Mucosa of rectum (tissue), 2 donors: Measurements from ENCODE around the gene ABI2.
A peak's percentile ranks its signal among the peaks of the same experiment; 100 is the strongest.
"Not testable (repeated sequence)": the region's sequence is repeated elsewhere in the genome, so short reads cannot be mapped to it uniquely, and the experiment has no call there.

Source experiments
- H3K27ac ChIP-seq, 2 donors: one replicate each; pipeline ENCODE4 v1.7.0; 2013; ENCODE audit warnings: inconsistent platforms in 2 of 2, low read depth in 2 of 2, low read length in 2 of 2
- H3K27me3 ChIP-seq, 2 donors: one replicate each; pipeline ENCODE4 v1.7.0; 2013; ENCODE audit warnings: low read length in 2 of 2; ENCODE audit not compliant: control insufficient read depth in 2 of 2, insufficient read depth in 2 of 2
- H3K36me3 ChIP-seq, 2 donors: one replicate each; pipeline ENCODE4 v1.7.0; 2013; ENCODE audit warnings: low read length in 2 of 2; ENCODE audit not compliant: control insufficient read depth in 2 of 2, insufficient read depth in 2 of 2
- H3K4me1 ChIP-seq, 2 donors: one replicate each; pipeline ENCODE4 v1.7.0; 2013; ENCODE audit warnings: low read length in 2 of 2, mild to moderate bottlenecking in 1 of 2; ENCODE audit not compliant: control insufficient read depth in 2 of 2, insufficient read depth in 2 of 2
- H3K4me3 ChIP-seq, 2 donors: one replicate each; pipeline ENCODE4 v1.7.0; 2013; ENCODE audit warnings: low read length in 2 of 2
- H3K9ac ChIP-seq, 2 donors: one replicate each; pipeline ENCODE4 v1.7.0; 2013; ENCODE audit warnings: low read length in 2 of 2, low read depth in 1 of 2, mild to moderate bottlenecking in 1 of 2
- H3K9me3 ChIP-seq, 2 donors: one replicate each; pipeline ENCODE4 v1.7.0; 2013; ENCODE audit warnings: low read length in 2 of 2; ENCODE audit not compliant: control insufficient read depth in 2 of 2
- donor health status: healthy.
- donor health status: Normal muscosa, but diverticular disease.

The ABI2 gene

DNA sequence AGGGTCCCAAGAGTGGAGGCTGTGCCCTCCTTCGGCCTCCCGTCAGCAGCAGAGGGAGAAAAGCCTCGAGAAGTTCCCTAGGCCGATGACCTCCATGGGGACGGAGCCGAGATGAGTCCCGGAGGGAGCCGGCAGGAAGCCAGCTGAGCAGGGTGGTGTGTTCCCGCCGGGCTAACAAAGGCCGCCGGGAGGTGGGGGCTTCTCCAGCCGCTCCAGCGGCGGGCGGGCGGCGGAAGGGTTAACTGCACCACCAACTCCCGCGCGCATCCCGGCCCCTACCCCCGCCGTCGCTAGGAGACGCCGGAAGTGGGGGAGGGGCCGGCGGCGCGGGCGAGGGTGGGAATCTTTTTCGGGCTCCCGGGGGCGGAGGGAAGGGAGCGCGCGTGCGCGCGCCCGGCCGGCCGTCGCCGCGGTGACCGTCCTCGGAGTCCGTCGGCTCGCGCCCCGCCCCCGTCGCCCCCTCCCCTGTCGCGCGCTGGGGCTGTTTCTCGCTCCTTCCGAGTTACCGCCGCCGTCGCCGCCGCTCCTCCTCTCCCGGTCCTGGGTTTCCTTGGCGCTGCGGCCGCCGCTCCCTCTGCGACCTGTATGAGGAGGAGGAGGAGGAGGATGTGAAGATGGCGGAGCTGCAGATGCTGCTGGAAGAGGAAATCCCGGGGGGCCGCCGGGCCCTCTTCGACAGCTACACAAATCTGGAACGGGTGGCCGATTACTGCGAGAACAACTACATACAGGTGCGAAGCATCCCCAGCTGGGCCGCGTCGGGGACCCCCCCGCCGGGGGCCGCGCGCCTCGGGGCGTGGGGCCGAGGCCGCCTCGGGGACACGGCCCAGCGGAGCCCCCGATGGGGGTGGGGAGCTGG is at the start of gene ABI2:
Gene ABI2, plus strand, starts transcription at position 494 of the 859 bp plus-strand sequence. Its CDS starts 121 bp downstream, at position 615.
- Histone ChIP-seq H3K4me1 (peaks cover 0 to 10% of the 10 kb centered on the region in 2 donors), H3K27ac (peak within 1 kb of the TSS; percentile 75 to 76), H3K9ac (peak within 1 kb of the TSS; percentile 71 to 72), H3K9me3 (no peaks in the 10 kb centered on the region), H3K4me3 (peak within 1 kb of the TSS; percentile 86), H3K27me3 (no peaks in the 10 kb centered on the region), H3K36me3 (no peaks in the 10 kb centered on the region)

DNA sequence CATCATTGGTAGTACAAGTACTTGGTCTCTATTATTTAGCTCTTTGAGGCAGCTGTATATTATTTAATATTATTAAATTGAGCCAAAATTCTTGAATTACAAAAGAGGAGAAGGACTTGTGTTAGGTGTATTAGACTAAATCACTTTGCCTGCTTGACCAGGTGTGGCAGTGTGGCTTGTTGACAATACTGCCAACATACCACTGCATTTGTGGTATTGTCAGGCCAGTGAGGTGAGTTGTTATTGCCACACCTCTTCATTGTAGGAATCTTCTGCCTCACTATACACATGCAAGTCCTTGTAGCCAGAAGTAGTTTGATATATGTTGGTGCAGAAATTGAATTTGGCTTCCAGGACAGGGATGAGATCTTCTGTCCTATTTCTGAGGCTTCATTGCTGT is 48.9 kb upstream of the ABI2 start:
- no peaks in the 10 kb centered on the region for H3K27me3 ChIP-seq
- no peak overlapping the region for H3K4me3 ChIP-seq
- no peaks in the 10 kb centered on the region for H3K4me1 ChIP-seq
- H3K27ac ChIP-seq: no peak overlapping the region
- peaks cover 39 to 42% of the 10 kb centered on the region in 2 donors for H3K36me3 ChIP-seq
- no peak overlapping the region for H3K9ac ChIP-seq
- H3K9me3 ChIP-seq: no peaks in the 10 kb centered on the region

DNA sequence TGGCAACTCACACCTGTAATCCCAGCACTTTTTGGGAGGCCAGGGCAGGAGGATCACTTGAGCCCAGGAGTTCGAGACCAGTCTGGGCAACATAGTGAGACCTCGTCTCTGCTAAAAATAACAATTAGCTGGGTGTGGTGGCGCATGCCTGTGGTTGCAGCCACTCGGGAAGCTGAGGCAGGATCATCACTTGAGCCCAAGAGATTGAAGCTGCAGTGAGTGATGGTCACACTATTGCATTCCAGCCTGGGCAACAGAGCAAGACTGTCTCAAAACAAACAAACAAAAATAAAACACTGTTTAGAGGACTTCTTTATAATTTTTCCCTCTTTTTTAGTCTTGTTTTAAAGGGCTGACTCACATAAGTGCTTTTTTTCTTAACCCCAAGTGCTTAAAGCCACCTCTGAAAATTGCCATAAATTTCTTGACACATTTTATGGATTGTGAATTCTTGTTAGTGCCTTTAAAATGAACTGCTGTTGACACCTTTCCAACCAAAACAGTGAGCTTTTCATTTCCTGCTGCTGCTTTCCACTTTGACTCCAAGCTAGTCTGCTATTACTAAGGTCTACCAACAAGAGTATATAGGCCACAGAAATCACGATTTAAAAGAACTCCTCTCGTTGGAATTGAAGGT is 47.6 kb upstream of the ABI2 start:
- peaks cover 41 to 48% of the 10 kb centered on the region in 2 donors for H3K36me3 ChIP-seq
- H3K27me3 ChIP-seq: no peaks in the 10 kb centered on the region
- no peak overlapping the region for H3K9ac ChIP-seq
- H3K9me3 ChIP-seq: no peaks in the 10 kb centered on the region
- no peaks in the 10 kb centered on the region for H3K4me1 ChIP-seq
- H3K4me3 ChIP-seq: no peak overlapping the region
- H3K27ac ChIP-seq: no peak overlapping the region

DNA sequence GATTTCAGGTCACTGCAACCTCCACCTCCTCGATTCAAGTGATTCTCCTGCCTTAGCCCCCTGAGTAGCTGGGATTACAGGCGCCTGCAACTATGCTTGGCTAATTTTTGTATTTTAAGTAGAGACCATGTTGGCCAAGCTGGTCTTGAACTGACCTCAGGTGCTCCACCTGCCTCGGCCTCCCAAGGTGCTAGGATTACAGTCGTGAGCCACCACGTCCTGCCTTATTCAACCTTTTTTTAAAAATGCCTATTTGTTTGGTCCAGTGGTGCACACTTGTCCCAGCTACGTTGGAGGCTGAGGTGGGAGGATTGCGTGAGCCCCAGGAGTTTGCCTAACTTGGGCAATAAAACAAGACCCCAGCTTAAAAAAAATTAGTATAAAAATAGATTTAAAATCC is 46.1 kb upstream of the ABI2 start:
- Histone ChIP-seq H3K4me3 (no peak overlapping the region), H3K9me3 (no peaks in the 10 kb centered on the region), H3K9ac (no peak overlapping the region), H3K4me1 (no peaks in the 10 kb centered on the region), H3K36me3 (peaks cover 49 to 58% of the 10 kb centered on the region in 2 donors), H3K27ac (no peak overlapping the region), H3K27me3 (no peaks in the 10 kb centered on the region)

DNA sequence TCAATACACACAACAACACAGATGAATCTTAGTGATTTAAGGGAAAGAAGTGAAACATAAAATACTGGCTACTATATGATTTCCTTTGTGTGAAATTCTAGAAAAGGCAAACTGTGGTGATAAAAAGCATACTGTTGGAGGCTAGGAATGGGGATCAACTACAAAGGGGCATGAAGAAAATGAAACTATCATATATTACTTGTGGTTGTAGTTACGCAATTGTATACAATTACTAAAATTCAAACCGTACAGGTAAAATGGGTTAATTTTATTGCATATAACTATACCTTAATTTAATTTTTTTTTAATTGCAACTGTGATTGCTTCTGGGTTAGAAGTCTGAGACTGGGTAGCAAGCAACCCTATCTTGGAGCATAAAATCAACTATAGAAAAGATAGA is 41.7 kb upstream of the ABI2 start:
- Histone ChIP-seq H3K27ac (no peak overlapping the region), H3K27me3 (no peaks in the 10 kb centered on the region), H3K36me3 (peaks cover 29 to 35% of the 10 kb centered on the region in 2 donors), H3K4me1 (no peaks in the 10 kb centered on the region), H3K4me3 (no peak overlapping the region), H3K9me3 (no peaks in the 10 kb centered on the region), H3K9ac (no peak overlapping the region)

DNA sequence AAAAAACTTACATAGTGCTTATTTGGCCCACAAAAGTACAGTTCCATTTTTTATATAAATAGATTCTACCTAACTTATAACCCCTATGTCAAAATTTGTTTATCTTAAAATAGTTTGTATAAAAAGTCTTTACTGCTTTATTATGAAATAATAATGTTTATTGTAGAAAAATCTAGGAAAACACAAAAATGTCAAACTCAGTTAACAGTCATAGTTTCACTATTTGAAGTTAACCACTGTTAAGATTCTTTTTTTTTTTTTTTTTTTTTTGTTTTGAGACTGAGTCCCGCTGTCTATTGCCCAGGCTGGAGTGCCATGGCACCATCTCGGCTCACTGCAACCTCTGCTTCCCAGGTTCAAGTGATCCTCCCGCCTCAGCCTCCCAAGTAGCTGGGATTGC is 26.5 kb upstream of the ABI2 start:
- Histone ChIP-seq H3K9me3 (no peaks in the 10 kb centered on the region), H3K9ac (no peak overlapping the region), H3K4me3 (no peak overlapping the region), H3K36me3 (peaks cover 0 to 3% of the 10 kb centered on the region in 2 donors), H3K27me3 (no peaks in the 10 kb centered on the region), H3K27ac (no peak overlapping the region), H3K4me1 (no peaks in the 10 kb centered on the region)

DNA sequence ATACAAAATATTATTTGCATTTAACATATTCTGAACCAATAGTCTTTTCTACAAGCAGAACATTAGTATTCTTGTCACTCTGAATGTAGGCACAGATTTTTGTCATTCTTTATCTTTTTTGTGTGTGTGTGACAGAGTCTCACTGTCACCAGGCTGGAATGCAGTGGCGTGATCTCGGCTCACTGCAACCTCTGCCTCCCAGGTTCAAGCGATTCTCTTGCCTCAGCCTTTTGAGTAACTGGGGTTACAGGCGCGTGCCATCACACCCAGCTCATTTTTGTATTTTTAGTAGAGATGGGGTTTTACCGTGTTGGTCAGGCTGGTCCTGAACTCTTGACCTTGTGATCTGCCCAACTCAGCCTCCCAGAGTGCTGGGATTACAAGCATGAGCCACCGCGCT is 25.6 kb upstream of the ABI2 start:
- not testable (repeated sequence) for H3K9ac ChIP-seq, H3K27ac ChIP-seq, H3K36me3 ChIP-seq, H3K4me3 ChIP-seq, H3K4me1 ChIP-seq, H3K9me3 ChIP-seq, H3K27me3 ChIP-seq

DNA sequence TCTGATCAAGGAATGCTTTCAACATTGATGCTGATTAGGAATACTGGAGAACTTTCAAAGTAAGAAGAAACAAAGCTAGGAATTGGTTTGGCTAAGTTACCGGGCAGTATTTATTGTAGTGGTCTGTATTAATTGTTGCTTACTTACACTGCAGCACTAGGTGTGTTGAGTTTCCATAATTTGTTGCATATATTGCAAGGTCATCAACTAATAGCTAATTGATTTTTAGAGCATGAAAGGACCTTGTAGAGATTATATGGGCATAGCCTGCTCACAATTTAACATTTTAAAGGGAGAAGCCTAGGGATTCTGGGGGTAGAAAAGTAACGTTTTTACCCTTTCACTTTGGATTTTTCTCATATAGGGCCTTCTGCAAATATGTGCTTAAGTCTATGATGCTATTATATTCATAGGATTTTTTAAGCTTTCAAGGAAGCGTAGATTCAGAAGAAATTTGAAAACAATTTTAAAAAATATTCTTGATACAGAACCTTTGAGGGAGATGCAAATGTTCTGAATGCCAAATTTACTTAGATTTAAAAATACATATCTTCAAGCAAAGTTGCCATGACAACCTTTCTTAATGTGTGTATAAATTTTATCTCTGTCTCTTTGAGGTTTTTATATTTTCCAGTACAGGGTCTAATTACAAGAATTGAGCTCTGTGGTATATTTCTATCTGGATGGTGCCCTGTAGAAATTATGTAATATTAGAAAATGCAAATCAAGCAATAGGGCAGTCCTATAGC is 17.3 kb upstream of the ABI2 start:
- H3K9ac ChIP-seq: no peak overlapping the region
- H3K9me3 ChIP-seq: no peaks in the 10 kb centered on the region
- no peaks in the 10 kb centered on the region for H3K27me3 ChIP-seq
- no peak overlapping the region for H3K4me3 ChIP-seq
- H3K36me3 ChIP-seq: no peaks in the 10 kb centered on the region
- H3K4me1 ChIP-seq: no peaks in the 10 kb centered on the region
- no peak overlapping the region for H3K27ac ChIP-seq

DNA sequence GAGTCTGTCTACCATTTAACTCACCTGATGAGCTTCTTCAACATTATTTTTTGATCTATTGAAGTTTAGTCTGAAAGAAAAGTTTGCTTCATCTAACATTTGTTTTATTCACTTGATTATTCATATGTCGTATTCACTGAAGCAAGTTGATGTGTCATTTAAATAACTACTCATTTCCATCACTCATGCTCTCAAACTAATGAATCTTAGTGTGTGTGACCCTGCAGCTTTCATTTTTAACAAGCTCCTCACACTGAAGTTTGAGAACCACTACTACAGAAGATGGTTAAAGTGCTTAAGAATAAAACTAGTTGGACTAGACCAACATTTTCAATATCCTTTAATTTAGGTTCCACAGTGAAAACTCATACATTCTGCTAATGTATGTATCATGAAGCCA is 1.8 kb upstream of the ABI2 start:
- Histone ChIP-seq H3K9me3 (no peaks in the 10 kb centered on the region), H3K27ac (no peak overlapping the region), H3K4me1 (peaks cover 0 to 10% of the 10 kb centered on the region in 2 donors), H3K36me3 (no peaks in the 10 kb centered on the region), H3K4me3 (no peak overlapping the region), H3K9ac (no peak overlapping the region), H3K27me3 (no peaks in the 10 kb centered on the region)

DNA sequence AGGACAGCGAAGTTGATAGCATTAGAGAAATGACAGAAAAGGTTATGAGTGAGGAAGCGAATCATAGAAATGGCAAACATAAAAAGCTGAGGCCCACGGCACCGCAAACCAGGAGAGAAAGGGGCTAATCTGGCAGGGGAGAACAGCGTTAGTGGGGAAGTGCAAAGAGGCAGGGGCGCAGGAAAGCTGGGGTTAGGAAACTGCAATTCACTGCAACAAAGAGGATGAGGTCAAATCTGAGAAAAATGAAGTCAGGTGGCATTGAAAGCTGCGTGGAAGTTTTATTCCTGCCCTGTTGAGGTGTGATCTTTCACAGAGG is 653 bp upstream of the ABI2 start:
- no peaks in the 10 kb centered on the region for H3K27me3 ChIP-seq
- H3K27ac ChIP-seq: peak overlapping the region; percentile 46 to 75
- peak overlapping the region; percentile 60 to 63 for H3K9ac ChIP-seq
- H3K4me3 ChIP-seq: peak overlapping the region; percentile 86
- H3K9me3 ChIP-seq: no peaks in the 10 kb centered on the region
- H3K4me1 ChIP-seq: peaks cover 0 to 10% of the 10 kb centered on the region in 2 donors
- H3K36me3 ChIP-seq: no peaks in the 10 kb centered on the region
